Ascending aorta (tissue), 2 donors: ENCODE results near the gene KIAA1614. TPM values are rescaled to one million over a fixed set of nuclear protein-coding genes. Genes with fewer than 3 reads are reported as not detected.

Experiments used
- DNase-seq, 2 donors: peaks; one replicate each; pipeline ENCODE4 v3.0.0-alpha.2; 2019; ENCODE audit warnings: low spot score in 2 of 2
- H3K27ac ChIP-seq, 2 donors: fragments of 200-600 bp; sonication (generic); one replicate each; pipeline ENCODE4 v1.5.1; 2016 to 2017; ENCODE audit warnings: mild to moderate bottlenecking in 1 of 2
- H3K27me3 ChIP-seq: fragments of 200-600 bp; sonication (generic); one replicate; pipeline ENCODE4 v1.5.1; 2017
- H3K36me3 ChIP-seq, 2 donors: fragments of 200-600 bp; sonication (generic); one replicate each; pipeline ENCODE4 v1.5.1; 2016
- H3K4me1 ChIP-seq, 2 donors: fragments of 200-600 bp; sonication (generic); one replicate each; pipeline ENCODE4 v1.5.1; 2016 to 2017; ENCODE audit warnings: mild to moderate bottlenecking in 1 of 2
- H3K4me3 ChIP-seq, 2 donors: fragments of 200-600 bp; sonication (generic); one replicate each; pipeline ENCODE4 v1.5.1; 2016 to 2017; ENCODE audit warnings: mild to moderate bottlenecking in 1 of 2
- H3K9me3 ChIP-seq, 2 donors: fragments of 200-600 bp; sonication (generic); one replicate each; pipeline ENCODE4 v1.5.1; 2016
- intact Hi-C: fragments of 100-400 bp; cut with DNase I; formaldehyde crosslinking; loops from one replicate; pipeline ENCODE4 v1.15.1; 2023
- total RNA-seq: library from RNA; depleted of rRNA; stranded (reverse); fragments of >200 nt; gene quantifications from one replicate; pipeline ENCODE4 v1.1.0, GENCODE V29; 2016
- TF ChIP-seq, protein P1 (sequence below), 3 experiments: fragments of 200-600 bp in 2 of 3; fragments of 450-650 bp in 1 of 3; sonication (generic) in 2 of 3; IDR thresholded peaks; one replicate each; pipeline ENCODE4 v1.5.1; 2016 to 2019; ENCODE audit warnings: antibody characterized with exemption in 3 of 3, mild to moderate bottlenecking in 1 of 3, moderate library complexity in 1 of 3

The KIAA1614 gene
- total RNA-seq, 1 donor from 2014 or later = 21.9 TPM

DNA sequence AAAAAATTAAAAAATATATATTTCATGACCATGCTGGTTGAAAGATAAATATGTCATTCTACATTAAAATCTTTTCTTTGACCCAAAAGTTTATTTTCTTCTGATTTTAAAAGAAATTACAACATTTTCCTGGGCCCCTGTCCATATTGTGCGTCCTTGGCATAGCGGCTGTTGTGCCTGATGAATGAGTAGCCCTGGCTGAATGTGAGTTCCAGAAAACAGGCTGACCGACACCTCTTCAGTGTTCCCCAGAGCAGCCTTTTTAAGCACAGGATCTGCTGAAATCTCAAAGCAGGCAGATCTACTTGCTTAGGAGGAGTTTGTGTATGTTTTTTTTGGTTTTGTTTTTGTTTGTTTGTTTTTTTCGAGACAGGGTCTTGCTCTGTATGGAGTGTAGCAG is 19.7 kb downstream of the KIAA1614 start:
- intact Hi-C loops = no loop called here
- no peaks in the 10 kb centered on the region for H3K27me3 ChIP-seq
- TF ChIP-seq, protein P1, sequence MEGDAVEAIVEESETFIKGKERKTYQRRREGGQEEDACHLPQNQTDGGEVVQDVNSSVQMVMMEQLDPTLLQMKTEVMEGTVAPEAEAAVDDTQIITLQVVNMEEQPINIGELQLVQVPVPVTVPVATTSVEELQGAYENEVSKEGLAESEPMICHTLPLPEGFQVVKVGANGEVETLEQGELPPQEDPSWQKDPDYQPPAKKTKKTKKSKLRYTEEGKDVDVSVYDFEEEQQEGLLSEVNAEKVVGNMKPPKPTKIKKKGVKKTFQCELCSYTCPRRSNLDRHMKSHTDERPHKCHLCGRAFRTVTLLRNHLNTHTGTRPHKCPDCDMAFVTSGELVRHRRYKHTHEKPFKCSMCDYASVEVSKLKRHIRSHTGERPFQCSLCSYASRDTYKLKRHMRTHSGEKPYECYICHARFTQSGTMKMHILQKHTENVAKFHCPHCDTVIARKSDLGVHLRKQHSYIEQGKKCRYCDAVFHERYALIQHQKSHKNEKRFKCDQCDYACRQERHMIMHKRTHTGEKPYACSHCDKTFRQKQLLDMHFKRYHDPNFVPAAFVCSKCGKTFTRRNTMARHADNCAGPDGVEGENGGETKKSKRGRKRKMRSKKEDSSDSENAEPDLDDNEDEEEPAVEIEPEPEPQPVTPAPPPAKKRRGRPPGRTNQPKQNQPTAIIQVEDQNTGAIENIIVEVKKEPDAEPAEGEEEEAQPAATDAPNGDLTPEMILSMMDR (IDR thresholded peaks at IDR 0.05) = no peak
- peaks cover 26 to 36% of the 10 kb centered on the region in 2 donors for H3K36me3 ChIP-seq
- H3K27ac ChIP-seq = no peak overlapping the region
- no peaks in the 10 kb centered on the region for H3K4me1 ChIP-seq
- no peaks in the 10 kb centered on the region for H3K9me3 ChIP-seq
- no peak overlapping the region for H3K4me3 ChIP-seq
- no peak for DNase-seq

DNA sequence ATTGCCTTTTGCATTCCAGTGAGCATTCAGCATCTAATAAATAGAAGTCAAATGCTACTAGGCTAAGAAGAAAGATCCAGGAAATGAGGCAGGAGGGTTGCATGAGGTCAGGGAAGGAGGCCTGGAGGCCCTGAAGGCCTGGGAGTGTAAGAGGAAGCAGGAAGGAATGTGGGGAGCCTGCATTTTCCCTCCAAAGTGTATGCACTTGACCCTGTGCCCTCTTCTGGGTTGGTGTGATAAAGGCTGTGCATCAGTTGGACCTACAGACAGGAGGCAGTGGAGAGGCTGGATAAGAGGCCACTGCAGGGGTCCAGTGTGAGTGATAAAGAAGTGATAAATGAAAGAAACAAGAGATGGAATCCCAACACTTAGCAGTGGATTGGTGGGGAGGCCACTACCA is 20.4 kb downstream of the KIAA1614 start:
- Histone ChIP-seq H3K27me3 (no peaks in the 10 kb centered on the region), H3K4me3 (no peak overlapping the region), H3K36me3 (peaks cover 28 to 36% of the 10 kb centered on the region in 2 donors), H3K9me3 (no peaks in the 10 kb centered on the region), H3K4me1 (no peaks in the 10 kb centered on the region), H3K27ac (no peak overlapping the region)
- TF ChIP-seq, protein P1 (IDR thresholded peaks at IDR 0.05) = no peak
- intact Hi-C loops = no loop called here
- DNase-seq = no peak

DNA sequence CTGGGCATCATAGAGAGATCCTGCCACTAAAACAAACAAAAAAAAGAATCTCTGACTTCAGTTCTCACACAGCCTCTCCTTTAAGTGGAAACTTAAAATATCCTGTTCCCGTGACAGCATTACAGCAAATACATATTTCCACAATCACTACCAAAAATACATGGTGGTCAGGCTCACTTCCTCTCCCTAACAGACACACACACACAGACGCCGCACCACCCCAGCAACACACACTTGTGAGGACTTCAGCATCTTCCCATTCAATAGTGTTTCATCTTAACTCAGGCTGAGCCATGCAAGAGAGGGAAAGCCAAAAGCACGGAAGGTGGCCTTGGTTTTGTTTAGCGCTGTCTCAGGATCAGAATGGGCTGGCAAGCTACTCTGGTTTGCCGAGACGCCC is 21.9 kb downstream of the KIAA1614 start:
- intact Hi-C loops = no loop called here
- Histone ChIP-seq H3K27ac (no peak overlapping the region), H3K36me3 (peaks cover 26 to 39% of the 10 kb centered on the region in 2 donors), H3K27me3 (no peaks in the 10 kb centered on the region), H3K9me3 (no peaks in the 10 kb centered on the region), H3K4me3 (no peak overlapping the region), H3K4me1 (no peaks in the 10 kb centered on the region)
- TF ChIP-seq, protein P1 (IDR thresholded peaks at IDR 0.05) = no peak
- no peak for DNase-seq

DNA sequence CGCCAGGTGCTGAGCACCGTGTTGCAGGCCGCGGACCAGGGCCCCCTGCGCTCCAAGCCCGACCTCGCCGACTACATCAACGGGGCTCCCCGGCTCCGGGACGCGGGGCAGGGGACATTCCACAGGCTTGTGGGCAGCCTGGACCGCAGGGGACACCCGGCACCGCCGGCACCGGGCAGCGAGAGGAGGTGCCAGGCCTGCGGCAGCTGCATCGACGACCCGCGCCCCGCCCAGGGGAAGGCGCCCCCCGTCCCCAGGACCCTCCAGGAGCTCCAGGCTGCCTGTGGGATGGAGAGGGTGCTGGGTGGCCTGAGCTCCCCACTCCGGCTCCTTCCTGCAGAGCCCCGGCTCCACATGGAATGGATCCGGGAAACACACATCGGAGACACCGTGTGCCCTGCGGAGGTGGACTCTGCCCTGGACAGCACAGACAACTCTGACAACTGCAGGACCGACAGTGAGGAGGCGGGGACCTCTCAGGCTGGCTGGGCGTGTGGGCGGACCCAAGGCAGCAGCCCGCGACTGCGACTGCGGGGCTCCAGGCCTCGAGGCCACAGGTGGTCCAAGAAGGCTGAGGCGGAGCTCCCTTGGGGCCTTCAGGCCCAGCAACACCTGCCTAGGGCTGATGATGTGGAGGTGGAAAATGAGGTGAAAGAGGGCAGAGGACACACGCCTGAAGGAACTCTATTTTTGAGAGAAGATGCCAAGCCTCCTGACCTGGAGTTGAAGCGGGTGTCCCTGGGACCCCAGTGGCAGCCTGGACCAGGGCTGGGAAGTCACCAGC is 22.8 kb downstream of the KIAA1614 start:
- intact Hi-C loops = no loop called here
- TF ChIP-seq, protein P1 (IDR thresholded peaks at IDR 0.05) = no peak

DNA sequence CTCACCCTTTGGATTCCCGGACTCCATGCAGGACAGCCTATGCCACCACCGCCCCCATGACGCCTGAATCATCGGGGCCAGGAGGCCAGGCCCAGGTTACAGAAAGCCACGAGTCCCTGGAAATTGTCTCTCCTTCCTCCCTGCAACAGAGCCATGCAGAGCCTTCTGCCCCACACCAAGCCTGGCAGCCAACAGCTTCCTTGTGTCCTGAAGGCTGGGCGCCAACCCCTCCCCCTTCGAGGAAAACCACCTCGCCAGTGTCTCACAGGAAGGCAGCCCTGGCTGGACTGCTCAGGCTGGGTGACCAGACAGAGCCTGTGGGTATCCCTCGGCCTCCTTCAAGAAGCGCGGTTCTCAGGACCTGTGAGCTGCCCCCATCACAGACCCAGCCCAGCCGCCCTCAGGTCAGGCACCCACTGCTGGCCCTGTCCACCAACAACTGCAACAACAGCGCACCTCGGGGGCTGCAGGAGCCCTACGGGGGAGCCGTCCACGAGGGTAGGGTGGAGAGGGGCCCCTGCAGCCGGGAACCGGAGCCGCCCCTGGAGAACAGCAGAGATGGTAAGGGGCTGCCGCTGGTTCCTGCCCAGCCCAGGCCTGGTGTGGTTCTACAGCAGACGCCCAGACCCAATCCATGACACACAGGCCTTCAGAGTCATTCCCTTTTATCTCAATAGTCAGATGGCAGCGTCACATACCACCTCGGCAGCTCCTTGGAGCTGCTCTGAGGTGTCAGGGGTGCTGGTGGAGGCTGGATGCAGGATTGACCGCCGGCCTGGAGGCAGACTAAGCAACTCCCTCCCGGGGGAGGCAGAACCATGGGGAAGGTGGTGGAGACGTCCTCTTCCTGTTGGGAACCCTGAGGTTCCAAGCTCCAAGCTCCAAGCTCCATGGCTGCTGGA is 23.7 kb downstream of the KIAA1614 start:
- Histone ChIP-seq H3K4me3 (no peak overlapping the region), H3K36me3 (peaks cover 29 to 46% of the 10 kb centered on the region in 2 donors), H3K27me3 (no peaks in the 10 kb centered on the region), H3K9me3 (no peaks in the 10 kb centered on the region), H3K4me1 (no peaks in the 10 kb centered on the region), H3K27ac (no peak overlapping the region)
- intact Hi-C loops = no loop called here
- TF ChIP-seq, protein P1 (IDR thresholded peaks at IDR 0.05) = no peak
- no peak for DNase-seq

More for the DNA sequence above, 22.8 kb downstream of the KIAA1614 start:
- H3K27ac ChIP-seq = no peak overlapping the region
- no peaks in the 10 kb centered on the region for H3K9me3 ChIP-seq
- no peaks in the 10 kb centered on the region for H3K27me3 ChIP-seq
- H3K4me3 ChIP-seq = no peak overlapping the region
- DNase-seq = no peak
- peaks cover 24 to 42% of the 10 kb centered on the region in 2 donors for H3K36me3 ChIP-seq
- no peaks in the 10 kb centered on the region for H3K4me1 ChIP-seq
